PFSK-1 (cell line): ENCODE measurements around the gene PPM1L.

Experiments
- FOXP2 ChIP-seq: optimal IDR thresholded peaks from 2 replicates; pipeline ENCODE3; 2011; ENCODE audit warnings: borderline replicate concordance, control low read depth, inconsistent platforms; ENCODE audit not compliant: insufficient read depth; ENCODE audit errors: extremely low read length, extremely low read depth
- POLR2AphosphoS5 ChIP-seq: IDR thresholded peaks from 2 replicates; pipeline ENCODE4 v1.6.1; 2012; ENCODE audit warnings: low read depth, mild to moderate bottlenecking, control low read depth, low read length, moderate library complexity
- REST ChIP-seq, 2 experiments: IDR thresholded peaks; 2 replicates each; pipeline versions ENCODE4 v1.6.1 to v1.8.0; 2011 to 2012; ENCODE audit warnings: low read depth in 2 of 2, low read length in 2 of 2, control low read depth in 1 of 2, inconsistent platforms in 1 of 2, mild to moderate bottlenecking in 1 of 2, moderate library complexity in 1 of 2; ENCODE audit not compliant: insufficient read depth in 1 of 2
- SIN3A ChIP-seq: IDR thresholded peaks from 2 replicates; pipeline ENCODE4 v1.6.1; 2012; ENCODE audit warnings: mild to moderate bottlenecking, low read length, moderate library complexity, borderline replicate concordance; ENCODE audit not compliant: insufficient read depth
- TAF1 ChIP-seq: IDR thresholded peaks from 2 replicates; pipeline ENCODE4 v1.6.1; 2012; ENCODE audit warnings: low read length, control low read depth, borderline replicate concordance; ENCODE audit not compliant: insufficient read depth

GRCh38 chr3:161054860-161055604, 299.0 kb downstream of the PPM1L start:
- TF ChIP-seq REST (IDR thresholded peaks at IDR 0.05; ENCODE audit: insufficient read depth in 1 of 2, low read depth in 2 of 2, low read length in 2 of 2) = no peak
- TF ChIP-seq POLR2AphosphoS5 = no peak
- no peak for TF ChIP-seq SIN3A
- TF ChIP-seq FOXP2 = no peak
- no peak for TF ChIP-seq TAF1
